ENCODE measurements around the gene BCR.
A peak's percentile ranks its signal among the peaks of the same experiment; 100 is the strongest.

Gene BCR

GRCh38 chr22:23268139-23268712, 87.9 kb downstream of the BCR start:
- no peak for TF ChIP-seq CTCF (IDR thresholded peaks at IDR 0.05; ENCODE audit: low read depth, low read length)
- Histone ChIP-seq H3K9me3 (no peaks in the 10 kb centered on the region), H3K4me3 (ENCODE audit: low read depth, low read length) (no peak overlapping the region), H3K4me1 (no peaks in the 10 kb centered on the region), H3K27me3 (no peaks in the 10 kb centered on the region), H3K36me3 (peaks cover 3% of the 10 kb centered on the region)
- no peak for DNase-seq

- H3K9me3 ChIP-seq = no peaks in the 10 kb centered on the region
- no peak for TF ChIP-seq CTCF (IDR thresholded peaks at IDR 0.05; ENCODE audit: low read depth, low read length)
- H3K4me1 ChIP-seq = no peaks in the 10 kb centered on the region
- no peak overlapping the region for H3K4me3 ChIP-seq (ENCODE audit: low read depth, low read length)
- no peak for DNase-seq
- no peaks in the 10 kb centered on the region for H3K27me3 ChIP-seq
- peaks cover 2% of the 10 kb centered on the region for H3K36me3 ChIP-seq
These were observed 88.6 kb downstream of the BCR start for GRCh38 chr22:23268877-23269276.

GRCh38 chr22:23269441-23270211, 89.3 kb downstream of the BCR start:
- no peaks in the 10 kb centered on the region for H3K27me3 ChIP-seq
- no peak for TF ChIP-seq CTCF (IDR thresholded peaks at IDR 0.05; ENCODE audit: low read depth, low read length)
- no peak overlapping the region for H3K4me3 ChIP-seq (ENCODE audit: low read depth, low read length)
- H3K4me1 ChIP-seq = no peaks in the 10 kb centered on the region
- DNase-seq = no peak
- H3K36me3 ChIP-seq = no peaks in the 10 kb centered on the region
- no peaks in the 10 kb centered on the region for H3K9me3 ChIP-seq

GRCh38 chr22:23270212-23270733, 90.0 kb downstream of the BCR start:
- Histone ChIP-seq H3K9me3 (no peaks in the 10 kb centered on the region), H3K36me3 (no peaks in the 10 kb centered on the region), H3K4me1 (no peaks in the 10 kb centered on the region), H3K27me3 (no peaks in the 10 kb centered on the region), H3K4me3 (ENCODE audit: low read depth, low read length) (no peak overlapping the region)
- TF ChIP-seq CTCF (IDR thresholded peaks at IDR 0.05; ENCODE audit: low read depth, low read length) = peak; percentile 8; the same call in 1 of the 2 replicates
- DNase-seq = no peak

GRCh38 chr22:23270798-23271596, 90.7 kb downstream of the BCR start:
- no peaks in the 10 kb centered on the region for H3K4me1 ChIP-seq
- H3K9me3 ChIP-seq = no peaks in the 10 kb centered on the region
- no peak overlapping the region for H3K4me3 ChIP-seq (ENCODE audit: low read depth, low read length)
- no peak for DNase-seq
- no peak for TF ChIP-seq CTCF (IDR thresholded peaks at IDR 0.05; ENCODE audit: low read depth, low read length)
- H3K27me3 ChIP-seq = no peaks in the 10 kb centered on the region
- no peaks in the 10 kb centered on the region for H3K36me3 ChIP-seq

Measured in BE2C (cell line).